OCI-LY1 (cell line): ENCODE data around the gene SLC29A2.

Source experiments
- H2AFZ ChIP-seq: fragments of 200-600 bp; sonication (generic), shearing (Covaris generic); 2 replicates; pipeline ENCODE4 v1.6.0; 2014; ENCODE audit warnings: antibody characterized with exemption, mild to moderate bottlenecking, low read length
- H3F3A ChIP-seq: fragments of 200-600 bp; sonication (generic), shearing (Covaris generic); 2 replicates; pipeline ENCODE4 v1.6.0; 2014; ENCODE audit warnings: mild to moderate bottlenecking, antibody characterized with exemption, low read length, moderate library complexity; ENCODE audit not compliant: insufficient read depth
- H3K27ac ChIP-seq: fragments of 200-600 bp; sonication (generic); 2 replicates; pipeline ENCODE4 v1.5.1; 2014; ENCODE audit warnings: low read length, mixed run types, mild to moderate bottlenecking, low read depth; ENCODE audit not compliant: poor library complexity, severe bottlenecking
- H3K27me3 ChIP-seq: fragments of 200-600 bp; sonication (generic); 2 replicates; pipeline ENCODE4 v1.6.0; 2014; ENCODE audit warnings: antibody characterized with exemption, mild to moderate bottlenecking, low read length, moderate library complexity; ENCODE audit not compliant: insufficient read depth
- H3K36me3 ChIP-seq: fragments of 200-600 bp; sonication (generic); 2 replicates; pipeline ENCODE4 v1.6.1; 2014; ENCODE audit warnings: mild to moderate bottlenecking, antibody characterized with exemption, low read length, moderate library complexity, mixed read lengths; ENCODE audit not compliant: insufficient read depth
- H3K4me1 ChIP-seq: fragments of 200-600 bp; sonication (generic); 2 replicates; pipeline ENCODE4 v1.5.1; 2014; ENCODE audit warnings: mild to moderate bottlenecking, low read length, moderate library complexity; ENCODE audit not compliant: insufficient read depth, severe bottlenecking
- H3K4me2 ChIP-seq: fragments of 200-600 bp; sonication (generic), shearing (Covaris generic); 2 replicates; pipeline ENCODE4 v1.6.1; 2014; ENCODE audit warnings: low read length
- H3K4me3 ChIP-seq: fragments of 200-600 bp; sonication (generic); 2 replicates; pipeline ENCODE4 v1.5.1; 2014; ENCODE audit warnings: low read length, low read depth, mild to moderate bottlenecking, mixed read lengths; ENCODE audit not compliant: poor library complexity, severe bottlenecking
- H3K79me2 ChIP-seq: fragments of 200-600 bp; shearing (Covaris generic); 2 replicates; pipeline ENCODE4 v1.6.1; 2016; ENCODE audit warnings: mixed run types, low read length, mixed read lengths; ENCODE audit not compliant: insufficient read depth
- H3K9ac ChIP-seq: fragments of 200-600 bp; sonication (generic), shearing (Covaris generic); 2 replicates; pipeline ENCODE4 v1.6.1; 2014; ENCODE audit warnings: mild to moderate bottlenecking, low read length, mixed read lengths
- H3K9me2 ChIP-seq: fragments of 200-600 bp; sonication (generic), shearing (Covaris generic); 2 replicates; pipeline ENCODE4 v1.6.1; 2014; ENCODE audit warnings: low read depth, mild to moderate bottlenecking, low read length, mixed read lengths
- H3K9me3 ChIP-seq: fragments of 200-600 bp; shearing (Covaris generic); 2 replicates; pipeline ENCODE4 v1.6.1; 2014; ENCODE audit warnings: low read length, mixed read lengths
- H4K20me1 ChIP-seq: fragments of 200-600 bp; sonication (generic), shearing (Covaris generic); 2 replicates; pipeline ENCODE4 v1.6.0; 2016; ENCODE audit warnings: mild to moderate bottlenecking, low read length; ENCODE audit not compliant: insufficient read depth
- EZH2 ChIP-seq: fragments of 200-600 bp; sonication (generic), shearing (Covaris generic); IDR thresholded peaks from 2 replicates; pipeline ENCODE4 v1.8.0; 2017; ENCODE audit warnings: borderline replicate concordance, mixed run types, mild to moderate bottlenecking, antibody characterized with exemption, low read length, moderate library complexity, mixed read lengths
- TF ChIP-seq, protein P1 (sequence below): fragments of 200-600 bp; sonication (generic), shearing (Covaris generic); IDR thresholded peaks from 2 replicates; pipeline ENCODE4 v1.5.1; 2017; ENCODE audit warnings: mild to moderate bottlenecking, antibody characterized with exemption, low read length, moderate library complexity, mixed read lengths

The SLC29A2 gene

DNA sequence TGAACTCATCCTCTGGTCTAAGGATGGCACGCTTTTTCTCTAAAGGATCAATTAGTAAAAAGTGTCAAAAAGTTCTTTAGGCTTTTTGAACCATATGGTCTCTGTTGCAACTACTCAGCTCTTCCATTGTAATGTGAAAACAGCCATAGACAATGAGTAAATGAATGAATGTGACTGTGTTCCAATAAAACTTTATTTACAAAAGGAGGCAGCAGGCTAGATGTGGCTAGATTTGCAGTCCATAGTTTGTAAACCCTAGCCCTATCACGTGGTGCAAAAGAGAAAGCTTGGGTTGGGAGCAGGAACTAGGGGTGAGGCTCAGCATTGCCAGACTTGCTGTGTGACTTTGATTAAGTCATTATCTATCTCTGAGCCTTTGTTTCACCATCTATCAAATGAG lies 43.9 kb upstream of the SLC29A2 start:
- no peak overlapping the region for H3K9ac ChIP-seq
- H3K4me2 ChIP-seq: no peak overlapping the region
- no peak overlapping the region for H3K27ac ChIP-seq
- no peaks in the 10 kb centered on the region for H3K9me3 ChIP-seq
- no peaks in the 10 kb centered on the region for H3K4me1 ChIP-seq
- H3K4me3 ChIP-seq: no peak overlapping the region
- H3K36me3 ChIP-seq: no peaks in the 10 kb centered on the region
- no peaks in the 10 kb centered on the region for H3K27me3 ChIP-seq
- H4K20me1 ChIP-seq: no peaks in the 10 kb centered on the region
- no peaks in the 10 kb centered on the region for H3K9me2 ChIP-seq
- H2AFZ ChIP-seq: no peak overlapping the region
- no peaks in the 10 kb centered on the region for H3K79me2 ChIP-seq
- TF ChIP-seq, protein P1, sequence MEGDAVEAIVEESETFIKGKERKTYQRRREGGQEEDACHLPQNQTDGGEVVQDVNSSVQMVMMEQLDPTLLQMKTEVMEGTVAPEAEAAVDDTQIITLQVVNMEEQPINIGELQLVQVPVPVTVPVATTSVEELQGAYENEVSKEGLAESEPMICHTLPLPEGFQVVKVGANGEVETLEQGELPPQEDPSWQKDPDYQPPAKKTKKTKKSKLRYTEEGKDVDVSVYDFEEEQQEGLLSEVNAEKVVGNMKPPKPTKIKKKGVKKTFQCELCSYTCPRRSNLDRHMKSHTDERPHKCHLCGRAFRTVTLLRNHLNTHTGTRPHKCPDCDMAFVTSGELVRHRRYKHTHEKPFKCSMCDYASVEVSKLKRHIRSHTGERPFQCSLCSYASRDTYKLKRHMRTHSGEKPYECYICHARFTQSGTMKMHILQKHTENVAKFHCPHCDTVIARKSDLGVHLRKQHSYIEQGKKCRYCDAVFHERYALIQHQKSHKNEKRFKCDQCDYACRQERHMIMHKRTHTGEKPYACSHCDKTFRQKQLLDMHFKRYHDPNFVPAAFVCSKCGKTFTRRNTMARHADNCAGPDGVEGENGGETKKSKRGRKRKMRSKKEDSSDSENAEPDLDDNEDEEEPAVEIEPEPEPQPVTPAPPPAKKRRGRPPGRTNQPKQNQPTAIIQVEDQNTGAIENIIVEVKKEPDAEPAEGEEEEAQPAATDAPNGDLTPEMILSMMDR: no peak
- no peak for TF ChIP-seq EZH2
- H3F3A ChIP-seq: no peaks in the 10 kb centered on the region

DNA sequence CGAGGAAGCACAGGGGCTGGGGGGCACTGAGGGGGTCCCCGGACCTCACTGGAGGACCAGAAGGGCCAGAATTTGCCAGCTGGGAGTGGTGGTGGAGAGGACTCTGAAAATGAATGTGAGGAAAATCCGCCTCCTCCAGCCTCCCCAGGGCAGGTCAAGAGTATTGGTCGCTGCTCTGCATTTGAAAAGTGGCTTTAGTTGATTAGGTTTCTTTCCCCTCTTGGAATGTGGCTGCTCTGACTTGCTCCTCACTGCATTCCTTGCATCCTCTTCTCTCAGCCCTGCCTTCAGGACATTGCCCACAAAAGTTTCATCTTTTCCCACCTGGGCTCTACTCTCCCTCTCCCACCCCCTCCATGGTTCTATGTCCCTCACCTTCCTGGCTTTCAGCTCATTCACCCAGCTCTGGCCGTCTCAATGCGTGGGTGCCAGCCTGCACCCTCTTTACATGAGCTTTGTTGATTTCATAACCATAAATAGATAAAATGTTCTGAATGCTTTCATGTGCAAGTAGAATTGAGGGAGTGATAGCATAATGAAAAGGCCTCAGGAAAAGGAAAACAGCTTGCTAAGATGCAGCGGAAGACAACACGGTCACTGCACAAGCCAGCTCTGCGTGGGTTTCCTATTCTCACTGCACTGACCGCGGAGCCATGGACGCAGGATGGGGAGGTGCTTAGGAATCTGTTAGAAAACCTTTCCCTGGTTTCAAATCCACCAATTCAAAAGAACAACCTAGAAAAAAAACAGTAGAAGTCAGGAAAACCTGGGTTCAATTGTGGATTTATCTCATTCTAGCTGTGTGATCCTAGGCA lies 42.8 kb upstream of the SLC29A2 start:
- no peaks in the 10 kb centered on the region for H3K9me2 ChIP-seq
- H3K4me3 ChIP-seq: no peak overlapping the region
- no peaks in the 10 kb centered on the region for H4K20me1 ChIP-seq
- no peaks in the 10 kb centered on the region for H3K79me2 ChIP-seq
- no peaks in the 10 kb centered on the region for H3K4me1 ChIP-seq
- H3F3A ChIP-seq: no peaks in the 10 kb centered on the region
- H3K36me3 ChIP-seq: no peaks in the 10 kb centered on the region
- no peak overlapping the region for H2AFZ ChIP-seq
- H3K27ac ChIP-seq: no peak overlapping the region
- TF ChIP-seq, protein P1: no peak
- TF ChIP-seq EZH2: no peak
- no peak overlapping the region for H3K9ac ChIP-seq
- H3K9me3 ChIP-seq: no peaks in the 10 kb centered on the region
- H3K27me3 ChIP-seq: no peaks in the 10 kb centered on the region
- H3K4me2 ChIP-seq: no peak overlapping the region

DNA sequence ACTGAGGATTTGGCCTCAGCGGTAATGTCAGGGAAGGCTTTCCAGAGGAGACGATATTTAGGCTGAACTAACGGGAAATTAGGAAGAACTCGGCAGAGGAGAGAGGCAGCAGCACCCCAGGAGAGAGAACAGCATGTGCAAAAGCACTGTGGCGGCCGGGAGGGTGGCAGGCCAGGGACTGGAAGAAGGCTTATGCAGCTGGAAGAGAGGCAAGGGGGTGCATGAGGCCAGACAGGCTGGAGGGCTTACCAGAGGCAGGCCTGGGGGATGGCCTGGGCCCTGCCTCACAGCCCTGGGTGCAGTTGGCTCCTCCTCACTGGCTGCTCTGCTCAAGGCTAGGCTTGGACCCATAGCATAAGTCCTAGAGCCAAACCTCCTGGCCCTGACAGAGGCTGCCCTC lies 41.6 kb upstream of the SLC29A2 start:
- Histone ChIP-seq H3K4me1 (peaks cover 7% of the 10 kb centered on the region), H3K4me2 (no peak overlapping the region), H3K27me3 (no peaks in the 10 kb centered on the region), H3K36me3 (no peaks in the 10 kb centered on the region), H3F3A (no peaks in the 10 kb centered on the region), H3K27ac (no peak overlapping the region), H4K20me1 (no peaks in the 10 kb centered on the region), H3K9me2 (no peaks in the 10 kb centered on the region), H3K4me3 (no peak overlapping the region), H3K9me3 (no peaks in the 10 kb centered on the region), H3K79me2 (no peaks in the 10 kb centered on the region), H2AFZ (no peak overlapping the region), H3K9ac (no peak overlapping the region)
- TF ChIP-seq, protein P1: no peak
- no peak for TF ChIP-seq EZH2
